Stomach (tissue), 4 donors: ENCODE measurements around the gene STARD7.

Source experiments
- EP300 ChIP-seq: sonication (generic); formaldehyde crosslinking; IDR thresholded peaks from one replicate; pipeline ENCODE4 v1.6.1; 2017; ENCODE audit warnings: antibody characterized with exemption
- POLR2A ChIP-seq, 4 donors: fragments of 450-650 bp; IDR thresholded peaks; one replicate each; pipeline ENCODE4 v1.6.1; 2016; ENCODE audit warnings: antibody characterized with exemption in 4 of 4, control low read depth in 2 of 4, mild to moderate bottlenecking in 1 of 4, moderate library complexity in 1 of 4
- POLR2AphosphoS5 ChIP-seq, 3 donors: sonication (generic); formaldehyde crosslinking; IDR thresholded peaks; one replicate each; pipeline ENCODE4 v1.6.1; 2016; ENCODE audit warnings: antibody characterized with exemption in 3 of 3
- TF ChIP-seq, protein P1 (sequence below), 7 experiments: fragments of 450-650 bp in 4 of 7; fragments of 200-600 bp in 3 of 7; sonication (generic) in 3 of 7; IDR thresholded peaks; one replicate each; pipeline ENCODE4 v1.5.1; 2016 to 2019; ENCODE audit warnings: antibody characterized with exemption in 7 of 7, control low read depth in 2 of 7, mild to moderate bottlenecking in 1 of 7

DNA sequence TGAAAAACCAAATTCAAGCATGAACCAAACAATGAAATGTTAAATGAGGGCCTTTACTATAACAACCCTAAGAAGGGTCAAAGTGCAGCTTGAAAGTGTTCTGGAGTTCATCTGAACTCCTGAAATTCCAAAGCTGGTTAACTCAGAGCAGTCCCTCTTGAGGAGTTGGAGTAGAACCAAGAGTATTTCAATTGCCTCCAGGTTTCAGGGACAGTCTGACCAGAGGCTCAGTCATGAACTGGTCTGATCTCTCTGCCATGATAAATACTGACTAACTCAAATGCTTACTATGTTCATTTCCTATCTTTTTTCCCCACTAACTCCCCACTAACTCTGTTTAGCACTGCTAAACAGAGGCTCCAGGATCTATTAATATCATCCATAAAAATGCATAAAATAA lies 2.7 kb downstream of the STARD7 start:
- TF ChIP-seq, protein P1, sequence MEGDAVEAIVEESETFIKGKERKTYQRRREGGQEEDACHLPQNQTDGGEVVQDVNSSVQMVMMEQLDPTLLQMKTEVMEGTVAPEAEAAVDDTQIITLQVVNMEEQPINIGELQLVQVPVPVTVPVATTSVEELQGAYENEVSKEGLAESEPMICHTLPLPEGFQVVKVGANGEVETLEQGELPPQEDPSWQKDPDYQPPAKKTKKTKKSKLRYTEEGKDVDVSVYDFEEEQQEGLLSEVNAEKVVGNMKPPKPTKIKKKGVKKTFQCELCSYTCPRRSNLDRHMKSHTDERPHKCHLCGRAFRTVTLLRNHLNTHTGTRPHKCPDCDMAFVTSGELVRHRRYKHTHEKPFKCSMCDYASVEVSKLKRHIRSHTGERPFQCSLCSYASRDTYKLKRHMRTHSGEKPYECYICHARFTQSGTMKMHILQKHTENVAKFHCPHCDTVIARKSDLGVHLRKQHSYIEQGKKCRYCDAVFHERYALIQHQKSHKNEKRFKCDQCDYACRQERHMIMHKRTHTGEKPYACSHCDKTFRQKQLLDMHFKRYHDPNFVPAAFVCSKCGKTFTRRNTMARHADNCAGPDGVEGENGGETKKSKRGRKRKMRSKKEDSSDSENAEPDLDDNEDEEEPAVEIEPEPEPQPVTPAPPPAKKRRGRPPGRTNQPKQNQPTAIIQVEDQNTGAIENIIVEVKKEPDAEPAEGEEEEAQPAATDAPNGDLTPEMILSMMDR (IDR thresholded peaks at IDR 0.05): no peak
- TF ChIP-seq POLR2A (IDR thresholded peaks at IDR 0.05) (no peak), EP300 (no peak), POLR2AphosphoS5 (IDR thresholded peaks at IDR 0.05) (no peak)
